ENCODE data around the gene P3H2.

GRCh38 chr3:190009614-190010013, 111.1 kb downstream of the P3H2 start:
- TF ChIP-seq CTCF (conservative IDR thresholded peaks at IDR 0.05; ENCODE audit: low read depth, low read length) (no peak), EZH2 (IDR thresholded peaks at IDR 0.05; ENCODE audit: borderline replicate concordance, low read depth, low read length, poor library complexity, severe bottlenecking) (no peak)

Data from A673 (cell line).